GM23338 (cell line): ENCODE results near the gene TECR. TPM values are rescaled to one million over a fixed set of nuclear protein-coding genes. Genes with fewer than 3 reads are reported as not detected.

ENCODE experiments used
- ATAC-seq: fragments of 200-7000 bp; cut with Tn5 transposase; 3 replicates; pipeline ENCODE4 v1.9.1; 2020
- DNase-seq: peaks from one replicate; pipeline ENCODE4 v3.0.0-alpha.2; 2015; ENCODE audit warnings: low spot score
- H2AFZ ChIP-seq: fragments of 200-600 bp; sonication (generic); 2 replicates; pipeline ENCODE4 v1.8.0; 2016; ENCODE audit warnings: antibody characterized with exemption, mild to moderate bottlenecking, moderate library complexity
- H3F3A ChIP-seq: fragments of 200-600 bp; sonication (generic); replicated peaks from 2 replicates; pipeline ENCODE4 v1.8.0; 2017; ENCODE audit warnings: antibody characterized with exemption, mixed run types, low read depth
- H3K27ac ChIP-seq: fragments of 200-600 bp; sonication (generic); 2 replicates; pipeline ENCODE4 v1.6.1; 2016; ENCODE audit warnings: low read depth
- H3K27me3 ChIP-seq: fragments of 200-600 bp; sonication (generic); 2 replicates; pipeline ENCODE4 v1.8.0; 2016; ENCODE audit warnings: mild to moderate bottlenecking, mixed run types, moderate library complexity; ENCODE audit not compliant: insufficient read depth
- H3K36me3 ChIP-seq: fragments of 200-600 bp; sonication (generic); 2 replicates; pipeline ENCODE4 v1.8.0; 2016; ENCODE audit warnings: mild to moderate bottlenecking; ENCODE audit not compliant: insufficient read depth
- H3K4me1 ChIP-seq: fragments of 200-600 bp; sonication (generic); 2 replicates; pipeline ENCODE4 v1.8.0; 2016; ENCODE audit warnings: mild to moderate bottlenecking, moderate library complexity; ENCODE audit not compliant: insufficient read depth
- H3K4me2 ChIP-seq: fragments of 200-600 bp; sonication (generic); 2 replicates; pipeline ENCODE4 v1.7.1; 2017; ENCODE audit warnings: mixed run types
- H3K4me3 ChIP-seq: fragments of 200-600 bp; sonication (generic); 2 replicates; pipeline ENCODE4 v1.6.1; 2016; ENCODE audit warnings: mixed run types
- H3K79me2 ChIP-seq: fragments of 200-600 bp; sonication (generic); replicated peaks from 2 replicates; pipeline ENCODE4 v1.8.0; 2017; ENCODE audit warnings: mild to moderate bottlenecking; ENCODE audit not compliant: insufficient read depth
- H3K9me2 ChIP-seq: fragments of 200-600 bp; sonication (generic); 2 replicates; pipeline ENCODE4 v1.8.0; 2017; ENCODE audit not compliant: insufficient read depth
- H4K20me1 ChIP-seq: fragments of 200-600 bp; sonication (generic); replicated peaks from 2 replicates; pipeline ENCODE4 v1.8.0; 2017; ENCODE audit warnings: mild to moderate bottlenecking; ENCODE audit not compliant: insufficient read depth
- H3K27ac Mint-ChIP-seq: 2 replicates; pipeline ENCODE4 v1.8.0; 2020; ENCODE audit warnings: inconsistent platforms, mild to moderate bottlenecking, moderate library complexity, mixed read lengths
- H3K27me3 Mint-ChIP-seq: 3 replicates; pipeline ENCODE4 v1.8.0; 2022; ENCODE audit warnings: low read depth, mild to moderate bottlenecking, moderate library complexity, mixed read lengths, inconsistent platforms; ENCODE audit not compliant: insufficient read depth, poor library complexity
- H3K36me3 Mint-ChIP-seq: 3 replicates; pipeline ENCODE4 v1.8.0; 2021; ENCODE audit warnings: low read depth, mild to moderate bottlenecking, inconsistent platforms, moderate library complexity, mixed read lengths
- H3K4me1 Mint-ChIP-seq: 3 replicates; pipeline ENCODE4 v1.8.0; 2020; ENCODE audit warnings: mild to moderate bottlenecking, inconsistent platforms, mixed read lengths
- H3K4me3 Mint-ChIP-seq: 3 replicates; pipeline ENCODE4 v1.8.0; 2021; ENCODE audit warnings: moderate library complexity, mild to moderate bottlenecking, inconsistent platforms, mixed read lengths
- H3K9me3 Mint-ChIP-seq: 3 replicates; pipeline ENCODE4 v1.8.0; 2020; ENCODE audit warnings: moderate library complexity, mild to moderate bottlenecking, inconsistent platforms, mixed read lengths
- CREB1 ChIP-seq: fragments of 250-450 bp; sonication (Bioruptor Pico); IDR thresholded peaks from 2 replicates; pipeline ENCODE4 v1.5.0; 2020; ENCODE audit warnings: low read depth, mild to moderate bottlenecking, moderate library complexity
- CTCF ChIP-seq, 2 experiments: fragments of 200-600 bp in 1 of 2; sonication (generic) in 1 of 2; conservative IDR thresholded peaks; 2 replicates each; pipeline versions ENCODE4 v1.5.1 to v1.6.1; 2016 to 2017; ENCODE audit warnings: antibody characterized with exemption in 2 of 2, low read depth in 2 of 2, mild to moderate bottlenecking in 2 of 2, moderate library complexity in 1 of 2
- ETS1 ChIP-seq: IDR thresholded peaks from 2 replicates; pipeline ENCODE4 v1.6.1; 2016; ENCODE audit warnings: antibody characterized with exemption
- EZH2phosphoT487 ChIP-seq: fragments of 200-600 bp; sonication (generic); IDR thresholded peaks from one replicate; pipeline ENCODE4 v1.8.1; 2018; ENCODE audit warnings: antibody characterized with exemption; ENCODE audit not compliant: unreplicated experiment
- JUNB ChIP-seq: IDR thresholded peaks from one replicate; pipeline ENCODE4 v1.6.1; 2016; ENCODE audit warnings: antibody characterized with exemption; ENCODE audit not compliant: unreplicated experiment
- NANOG ChIP-seq: IDR thresholded peaks from 2 replicates; pipeline ENCODE4 v1.6.1; 2016; ENCODE audit warnings: antibody characterized with exemption, borderline replicate concordance
- POLR2AphosphoS5 ChIP-seq: IDR thresholded peaks from 2 replicates; pipeline ENCODE4 v1.6.1; 2016; ENCODE audit warnings: antibody characterized with exemption, low read depth
- STAT1 ChIP-seq: IDR thresholded peaks from one replicate; pipeline ENCODE4 v1.6.1; 2016; ENCODE audit warnings: antibody characterized with exemption; ENCODE audit not compliant: unreplicated experiment
- ZNF114 ChIP-seq: fragments of 250-450 bp; sonication (Bioruptor Pico); IDR thresholded peaks from 2 replicates; pipeline ENCODE4 v1.5.0; 2020; ENCODE audit warnings: mild to moderate bottlenecking, moderate library complexity
- ZNF462 ChIP-seq: fragments of 250-450 bp; sonication (Bioruptor Pico); IDR thresholded peaks from 2 replicates; pipeline ENCODE4 v1.5.0; 2020; ENCODE audit warnings: mild to moderate bottlenecking, moderate library complexity
- polyA plus RNA-seq: library from polyadenylated mRNA; unstranded; fragments of >200 nt; fragmentation: Nextera tagmentation; extraction: Ambion mirVana; gene quantifications from 2 replicates; pipeline ENCODE4 v1.2.1, GENCODE V29; 2016
- total RNA-seq: library from RNA; depleted of rRNA; stranded (reverse); fragments of >200 nt; shearing (Covaris generic); gene quantifications from 2 replicates; pipeline ENCODE4 v1.2.3, GENCODE V29; 2014

The TECR gene
- total and polyA plus RNA-seq, 2 experiments from 2014 or later, result 107 to 268 TPM

- no peak for TF ChIP-seq ZNF462 (CRISPR knock-in tag)
- no peak for TF ChIP-seq ZNF114
- TF ChIP-seq NANOG, result no peak
- TF ChIP-seq CREB1 (CRISPR knock-in tag), result no peak
- no peak for TF ChIP-seq STAT1
- no peak for TF ChIP-seq EZH2phosphoT487
- no peak for TF ChIP-seq JUNB
- no peak for TF ChIP-seq POLR2AphosphoS5
Measured at GRCh38 chr19:14577264-14577663, 47.9 kb downstream of the TECR start (continued).

GRCh38 chr19:14577885-14578427 lies 48.6 kb downstream of the TECR start:
- no peak overlapping the region for H3K27ac ChIP-seq
- peak overlapping the region; percentile 78 for H2AFZ ChIP-seq
- Mint-ChIP-seq H3K4me1 (0 out of 3 replicates have a peak, but pooled peaks cover 3% of the 10 kb centered on the region), H3K4me3 (no peak overlapping the region), H3K9me3 (peaks cover 25% of the 10 kb centered on the region), H3K27me3 (peaks cover 7% of the 10 kb centered on the region), H3K27ac (no peak overlapping the region), H3K36me3 (no peaks in the 10 kb centered on the region)
- DNase-seq (peak; percentile 58), ATAC-seq (peak; percentile 66)
- no peaks in the 10 kb centered on the region for H3K9me2 ChIP-seq
- no peaks in the 10 kb centered on the region for H3K27me3 ChIP-seq
- no peak overlapping the region for H3K4me2 ChIP-seq
- no peaks in the 10 kb centered on the region for H4K20me1 ChIP-seq
- no peaks in the 10 kb centered on the region for H3K79me2 ChIP-seq
- no peaks in the 10 kb centered on the region for H3K36me3 ChIP-seq
- no peaks in the 10 kb centered on the region; the same call in 1 of the 2 replicates for H3K4me1 ChIP-seq
- no peaks in the 10 kb centered on the region for H3F3A ChIP-seq
- no peak overlapping the region for H3K4me3 ChIP-seq
- peak in 1 of 2 experiments; percentile 30; a peak in 2 of 4 replicates for TF ChIP-seq CTCF (conservative IDR thresholded peaks at IDR 0.05; ENCODE audit: low read depth in 2 of 2)
- no peak for TF ChIP-seq ETS1
